HG03175 (cell line): Measurements from ENCODE around the gene ZMYND8.

Experiments used
- ATAC-seq: cut with Tn5 transposase; IDR thresholded peaks from one replicate; pipeline ENCODE4 v1.9.1; 2021; ENCODE audit warnings: mild to moderate bottlenecking, moderate library complexity; ENCODE audit not compliant: unreplicated experiment

The ZMYND8 gene

DNA sequence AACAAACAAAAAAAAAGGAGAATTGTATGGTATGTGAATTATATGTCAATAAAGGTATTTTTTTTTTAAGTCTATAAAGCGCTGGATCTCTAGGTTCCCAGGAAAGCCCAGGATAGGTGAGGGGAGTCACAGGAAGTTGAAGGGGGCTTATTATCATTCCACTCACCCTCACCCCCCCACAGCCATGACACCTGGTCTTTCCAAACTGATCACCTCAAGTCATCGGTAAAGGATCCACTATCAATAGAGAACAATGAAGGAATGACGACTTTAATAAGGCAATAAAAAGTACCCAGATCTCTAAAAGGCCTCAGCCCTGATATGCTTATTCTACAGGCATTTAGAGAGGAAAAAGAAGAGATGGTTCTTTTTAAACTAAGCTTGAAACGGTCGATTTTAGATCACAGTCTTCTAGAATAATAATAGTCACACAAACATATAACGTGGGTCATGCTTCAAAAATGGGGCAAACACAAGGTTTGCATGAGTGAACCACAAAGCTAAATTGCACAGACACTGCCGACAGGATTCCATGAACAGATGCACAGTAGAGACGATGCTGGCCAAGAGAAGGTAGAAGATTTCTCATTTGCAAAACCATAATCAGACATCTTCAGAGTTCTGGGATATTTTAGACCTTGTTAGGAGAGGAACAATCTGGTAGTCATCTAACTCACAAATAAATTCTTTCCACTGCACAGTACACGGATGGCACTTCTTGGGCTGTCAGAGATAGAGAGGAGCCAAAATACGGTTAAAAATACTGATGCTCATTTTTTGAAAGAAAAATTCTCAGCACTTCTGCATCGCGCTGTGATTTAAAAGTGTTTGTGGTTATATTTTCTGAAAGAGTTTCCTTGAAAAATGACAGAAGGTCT lies 21.0 kb downstream of the ZMYND8 start:
- ATAC-seq: no peak

DNA sequence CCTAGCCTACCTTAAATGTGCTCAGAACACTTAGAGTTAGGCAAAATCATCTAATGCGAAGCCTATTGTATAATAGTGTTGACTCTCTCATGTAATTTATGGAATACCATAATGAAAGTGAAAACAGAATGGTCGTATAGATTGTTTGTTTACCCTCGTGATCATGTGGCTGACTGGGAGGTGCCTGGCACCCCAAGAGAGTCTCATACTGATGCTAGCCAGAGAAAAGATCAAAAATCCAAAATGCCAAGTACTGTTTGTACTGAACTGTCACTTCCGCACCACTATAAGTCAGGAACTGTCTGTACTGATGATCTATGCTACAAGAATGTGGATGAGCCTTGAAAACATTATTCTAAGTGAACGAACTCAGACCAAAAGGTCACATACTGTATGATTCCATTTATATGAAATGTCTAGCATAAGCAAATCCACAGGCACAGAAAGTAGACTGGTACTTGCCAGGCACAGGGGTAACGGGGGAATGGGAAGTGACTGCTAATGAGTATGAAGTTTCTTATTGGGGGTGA lies 22.4 kb downstream of the ZMYND8 start:
- no peak for ATAC-seq

DNA sequence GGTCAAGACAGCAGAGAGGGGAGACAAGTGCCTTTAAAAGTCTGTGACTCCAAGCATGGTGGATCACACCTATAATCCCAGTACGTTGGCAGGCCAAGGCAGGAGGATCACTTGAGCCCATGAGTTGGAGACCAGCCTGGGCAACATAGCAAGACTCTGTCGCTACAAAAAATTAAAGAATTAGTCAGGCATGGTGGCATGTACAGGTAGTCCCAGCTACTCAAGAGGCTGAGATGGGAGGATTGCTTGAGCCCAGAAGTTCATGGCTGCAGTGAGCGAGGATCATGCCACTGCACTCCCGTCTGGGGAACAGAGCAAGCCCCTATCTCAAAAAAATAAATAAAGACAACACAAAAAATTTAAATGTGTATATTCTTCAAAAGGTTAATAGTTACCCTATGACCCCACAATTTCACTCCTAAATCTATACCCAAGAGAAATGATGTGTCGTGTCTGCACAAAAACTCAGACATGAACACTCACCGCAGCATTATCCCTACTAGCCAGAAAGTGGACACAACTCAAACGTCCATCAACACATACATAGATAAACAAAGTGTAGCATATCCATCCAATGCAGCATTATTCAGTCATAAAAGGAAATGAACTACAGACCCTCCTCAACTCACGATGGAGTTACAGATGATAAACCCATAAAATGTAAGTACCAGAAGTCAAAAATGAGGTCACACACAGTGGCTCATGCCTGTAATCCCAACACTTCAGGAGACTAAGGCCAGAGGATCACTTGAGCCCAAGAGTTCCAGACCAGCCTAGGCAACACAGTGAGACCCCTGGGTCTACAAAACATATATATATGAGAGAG lies 23.9 kb downstream of the ZMYND8 start:
- ATAC-seq: no peak

DNA sequence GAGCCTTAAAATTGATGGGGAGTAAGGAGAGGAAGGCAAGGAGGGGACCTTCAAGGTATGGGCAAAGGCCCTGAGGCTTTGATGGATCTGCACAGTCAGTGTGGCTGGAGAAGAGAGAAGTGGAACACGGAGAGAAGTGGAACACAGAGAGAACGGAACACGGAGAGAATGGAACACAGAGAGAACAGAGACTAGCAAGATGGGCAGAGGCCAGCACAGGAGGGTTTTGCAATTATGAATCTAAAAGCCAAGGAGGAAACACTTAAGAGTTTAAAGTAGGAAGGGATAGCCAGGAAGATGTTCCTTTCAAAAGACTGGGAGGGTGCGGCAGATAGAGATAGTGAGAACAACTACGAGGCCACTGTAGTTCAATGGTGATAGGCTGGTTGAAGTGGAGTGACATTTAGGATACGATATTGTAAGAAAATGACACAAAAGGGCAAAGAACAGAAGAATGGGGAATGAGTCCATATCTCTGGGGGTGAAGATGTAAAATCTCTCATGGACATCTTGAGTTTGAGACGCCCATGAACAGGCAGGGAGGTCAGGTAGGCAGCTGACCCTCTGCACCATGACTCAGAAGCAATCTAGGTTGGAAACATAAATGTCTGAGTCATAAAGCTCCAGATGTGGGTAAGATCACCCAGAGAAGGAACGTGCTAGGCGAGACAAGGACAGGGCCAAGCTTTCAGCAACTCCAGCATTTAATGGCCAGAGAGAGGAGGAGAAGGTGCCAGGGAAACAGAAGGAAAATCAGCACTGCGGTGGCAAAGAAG lies 25.4 kb downstream of the ZMYND8 start:
- no peak for ATAC-seq

DNA sequence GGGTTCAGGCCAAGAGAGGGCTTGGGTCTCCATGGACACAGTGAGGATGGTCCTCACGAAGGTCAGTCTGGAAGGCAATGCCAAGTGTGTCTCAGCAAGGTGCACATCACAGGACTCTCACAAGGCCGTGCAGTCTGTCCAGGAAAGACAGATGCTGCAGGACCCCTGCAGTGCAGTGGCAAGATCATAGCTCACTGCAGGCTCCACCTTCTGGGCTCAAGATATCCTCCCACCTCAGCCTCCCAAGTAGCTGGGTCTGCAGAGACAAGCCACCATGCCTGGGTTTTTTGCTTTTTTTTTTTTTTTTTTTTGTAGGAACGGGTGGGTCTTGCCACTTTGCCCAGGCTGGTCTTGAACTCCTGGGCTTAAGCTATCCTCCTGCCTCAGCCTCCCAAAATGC lies 26.4 kb downstream of the ZMYND8 start:
- ATAC-seq: no peak

DNA sequence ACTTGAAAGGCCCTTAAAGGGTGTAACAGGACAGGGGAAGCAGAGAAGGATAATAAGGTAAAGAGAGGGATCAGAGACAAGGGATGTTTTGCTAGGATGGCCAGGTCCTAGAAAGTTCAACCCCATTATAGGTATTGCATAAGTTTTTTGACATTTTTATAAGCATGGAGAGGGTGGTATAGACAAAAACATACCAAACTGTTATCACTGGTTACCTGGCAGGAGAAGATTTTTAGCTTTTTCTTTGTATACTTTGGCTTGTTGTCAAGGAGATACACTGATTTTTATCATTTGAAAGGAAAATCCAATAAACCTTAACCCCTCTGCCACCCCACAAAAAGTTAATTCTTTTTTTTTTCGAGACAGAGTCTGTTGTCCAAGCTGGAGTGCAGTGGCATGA lies 28.4 kb downstream of the ZMYND8 start:
- ATAC-seq: no peak

DNA sequence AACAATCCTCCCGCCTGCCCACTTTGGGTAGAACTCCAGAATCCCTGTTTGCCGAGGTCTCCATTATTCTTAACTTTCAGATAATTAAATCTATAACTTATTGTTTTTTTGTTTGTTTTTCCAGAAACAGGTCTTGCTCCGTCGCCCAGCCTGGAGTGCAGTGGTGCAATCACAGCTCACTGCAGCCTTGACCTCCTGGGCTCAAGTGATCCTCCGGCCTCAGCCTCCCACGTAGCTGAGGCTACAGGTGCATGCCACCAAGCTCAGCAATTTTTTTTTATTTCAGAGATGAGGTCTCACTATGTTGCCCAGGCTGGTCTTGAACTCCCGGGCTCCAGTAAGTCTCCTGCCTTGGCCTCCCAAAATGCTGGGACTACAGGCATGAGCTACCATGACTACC lies 28.8 kb downstream of the ZMYND8 start:
- no peak for ATAC-seq

DNA sequence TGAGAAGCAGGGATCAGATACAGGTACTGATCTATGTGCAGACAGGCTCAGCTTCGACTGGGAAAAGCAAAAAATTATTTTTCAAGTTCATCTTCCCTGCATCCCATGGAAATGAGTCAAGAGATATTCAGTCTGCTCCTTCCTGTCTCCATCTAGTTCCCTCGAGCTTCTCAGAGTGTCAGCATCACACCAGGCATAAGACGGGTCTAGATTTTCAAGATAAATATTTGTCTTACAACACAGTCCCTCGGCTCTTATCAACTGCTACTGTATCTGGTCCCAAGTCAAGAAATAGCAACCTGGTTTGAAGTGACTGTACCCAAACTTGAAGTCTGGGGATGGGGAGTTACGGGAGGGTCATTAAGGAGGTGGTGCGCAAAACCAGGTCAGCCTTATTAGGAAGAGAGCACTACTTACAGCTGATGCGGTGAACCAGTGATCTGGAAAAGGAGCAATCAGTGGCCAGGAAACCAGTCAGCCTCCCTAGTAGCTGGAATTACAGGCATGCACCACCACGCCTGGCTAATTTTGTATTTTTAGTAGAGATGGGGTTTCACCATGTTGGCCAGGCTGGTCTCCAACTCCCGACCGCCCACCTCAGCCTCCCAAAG lies 29.7 kb downstream of the ZMYND8 start:
- no peak for ATAC-seq

DNA sequence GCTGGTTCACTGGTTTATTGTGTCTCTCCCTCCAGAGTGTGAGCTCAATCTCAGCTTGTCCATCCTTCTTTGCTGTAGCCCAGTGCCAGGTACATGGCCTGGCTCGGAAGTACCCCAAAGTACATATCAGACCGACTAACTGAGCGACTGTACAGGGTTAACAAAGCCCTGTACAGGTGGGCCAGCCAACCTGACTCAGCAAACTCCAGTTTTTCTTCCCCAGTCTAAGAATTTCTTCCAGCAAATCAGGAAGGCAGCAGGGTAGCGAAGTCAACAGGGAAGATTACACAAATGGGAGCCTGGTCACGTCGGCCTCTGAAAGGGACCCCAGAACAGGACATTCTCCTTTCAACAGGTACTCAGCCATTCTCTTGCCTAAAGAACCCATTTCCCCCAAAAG lies 31.3 kb downstream of the ZMYND8 start:
- ATAC-seq: no peak

DNA sequence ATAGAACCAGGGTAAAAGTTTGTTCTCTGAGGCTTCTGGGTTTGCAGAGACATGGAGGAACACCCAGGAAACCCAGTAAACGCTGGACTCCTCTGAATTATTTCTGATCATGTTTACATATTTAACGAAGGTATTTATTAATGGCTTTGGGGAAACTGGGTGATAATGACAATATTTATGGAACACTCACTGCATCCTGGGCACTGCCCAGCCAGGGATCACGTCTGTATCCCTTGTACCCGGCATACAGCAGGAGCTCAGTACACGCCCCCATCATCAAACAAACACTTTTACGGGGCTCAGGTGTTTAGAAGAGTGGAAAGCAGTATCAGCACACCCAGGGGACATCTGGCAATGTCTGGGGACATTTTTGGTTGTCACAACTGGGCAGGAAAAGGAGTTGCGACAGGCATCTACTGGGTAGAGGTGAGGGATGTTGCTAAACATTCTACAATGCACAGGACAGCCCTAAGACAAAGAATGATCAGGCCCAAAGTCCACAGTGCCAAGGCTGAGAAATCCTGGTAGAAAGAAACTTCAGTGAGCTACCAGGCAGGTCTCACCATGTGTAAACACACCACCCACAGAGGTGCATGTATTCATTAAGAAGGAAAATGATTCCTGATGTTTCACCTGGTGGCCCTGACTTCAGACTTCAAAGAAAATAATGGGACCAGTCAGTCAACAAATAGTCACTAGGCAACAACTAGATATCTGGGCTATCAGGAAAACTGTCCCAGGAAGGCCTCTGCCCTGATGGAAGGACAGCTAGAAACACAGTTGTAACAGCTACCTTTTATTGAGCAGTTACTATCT lies 35.3 kb downstream of the ZMYND8 start:
- ATAC-seq: no peak

DNA sequence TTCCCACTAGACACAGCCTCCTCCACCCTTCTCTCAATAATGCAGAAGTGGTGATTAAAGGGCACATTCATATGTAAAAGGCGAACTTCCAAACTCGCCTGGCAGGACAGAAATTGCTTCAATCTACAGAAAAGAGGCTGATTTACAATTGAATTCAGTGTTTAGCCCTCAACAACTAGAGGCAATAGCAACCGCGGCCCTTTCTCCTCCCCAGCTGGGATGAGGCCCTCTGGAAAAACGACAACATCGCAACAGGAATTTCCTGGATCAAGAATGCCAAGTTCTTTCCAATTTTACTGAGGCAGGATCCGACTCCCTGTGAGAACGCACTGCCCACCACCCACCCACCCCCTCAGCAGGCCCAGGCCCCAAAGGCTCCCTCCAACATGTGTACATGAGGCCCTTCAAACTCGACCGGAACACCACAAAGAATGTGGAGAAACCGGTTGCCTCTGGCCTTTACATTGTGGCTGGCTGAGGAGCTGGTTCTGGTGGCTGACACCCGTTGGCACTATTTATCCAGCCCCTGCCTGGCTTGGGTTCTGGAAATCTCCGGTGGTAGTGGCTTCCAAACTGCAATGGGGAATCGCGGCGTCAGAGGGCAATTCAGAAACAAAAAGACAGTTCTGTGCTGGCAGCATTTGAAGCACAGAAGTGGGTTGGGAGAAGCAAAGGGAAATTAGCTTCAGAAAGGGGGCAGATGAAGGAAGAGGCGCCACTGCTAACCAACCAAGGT lies 36.8 kb downstream of the ZMYND8 start:
- no peak for ATAC-seq

DNA sequence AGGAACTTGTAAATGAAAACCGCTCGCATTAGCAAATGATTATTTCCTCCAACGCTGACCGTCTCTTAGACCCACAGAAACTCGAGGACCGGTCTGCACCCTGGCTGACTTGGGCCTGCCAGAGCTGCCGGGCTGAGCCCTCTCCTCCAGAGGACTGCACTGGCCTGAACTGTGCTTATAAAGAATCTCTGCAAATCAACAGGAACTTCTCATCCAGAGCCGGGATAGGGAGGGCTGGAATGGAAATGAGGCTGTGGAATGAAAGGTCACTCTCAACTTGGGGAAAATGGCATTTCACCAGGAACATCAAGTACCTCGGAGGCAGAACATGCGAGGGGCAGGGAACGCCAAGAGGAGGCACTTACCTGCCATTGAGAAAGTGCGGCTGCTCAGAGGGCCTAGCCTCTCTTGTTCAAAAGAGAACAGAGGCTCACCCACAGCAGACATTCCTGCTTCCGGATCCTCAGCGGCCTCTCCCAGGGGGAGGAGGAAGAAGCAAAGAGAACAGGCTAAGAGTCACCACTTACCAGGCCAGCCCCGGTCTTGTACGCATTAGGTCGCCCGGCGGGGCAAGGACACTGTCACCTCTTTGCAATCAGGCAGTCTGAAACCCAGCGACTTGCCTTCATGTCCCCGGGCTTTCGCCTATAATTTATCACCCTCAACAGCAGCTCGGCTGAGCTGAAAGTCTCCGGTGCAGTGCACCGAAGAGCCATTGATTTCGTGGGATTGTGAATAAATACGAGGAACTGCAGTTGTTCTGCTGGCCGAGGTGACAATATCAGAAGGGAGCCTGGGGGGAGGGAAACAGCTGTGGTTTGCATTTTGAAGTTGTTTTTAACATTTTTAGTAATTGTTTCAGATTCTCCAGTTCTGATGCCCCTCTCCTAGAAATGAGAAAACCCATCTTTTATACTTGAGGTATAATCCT lies 37.6 kb downstream of the ZMYND8 start:
- ATAC-seq: no peak

DNA sequence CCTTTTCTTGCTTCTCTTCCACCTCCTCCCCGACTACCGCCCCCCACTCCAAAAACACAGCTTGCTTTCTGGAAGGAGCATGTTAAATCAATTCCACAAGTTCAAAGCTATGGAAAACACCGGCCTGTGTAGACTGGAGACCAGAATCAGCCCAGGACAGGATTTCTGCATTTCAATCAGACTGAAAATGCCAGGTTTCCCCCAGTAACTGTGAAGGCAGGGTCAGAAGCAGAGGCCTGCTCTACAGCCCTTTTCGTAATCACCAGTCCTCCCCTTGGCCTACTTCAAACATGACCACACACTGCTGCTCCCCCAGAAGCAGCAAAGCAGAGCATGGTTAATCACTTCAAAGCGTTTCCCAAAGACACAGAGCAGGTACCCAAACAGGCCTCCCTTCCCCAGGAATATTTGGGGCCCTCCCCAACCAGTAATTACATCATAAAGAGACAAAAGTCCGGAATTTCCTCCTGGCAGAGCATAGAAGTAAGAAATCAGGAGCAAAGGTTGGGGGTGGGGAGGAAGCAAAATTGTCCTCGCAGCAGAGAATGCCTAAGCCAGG lies 38.4 kb downstream of the ZMYND8 start:
- no peak for ATAC-seq

DNA sequence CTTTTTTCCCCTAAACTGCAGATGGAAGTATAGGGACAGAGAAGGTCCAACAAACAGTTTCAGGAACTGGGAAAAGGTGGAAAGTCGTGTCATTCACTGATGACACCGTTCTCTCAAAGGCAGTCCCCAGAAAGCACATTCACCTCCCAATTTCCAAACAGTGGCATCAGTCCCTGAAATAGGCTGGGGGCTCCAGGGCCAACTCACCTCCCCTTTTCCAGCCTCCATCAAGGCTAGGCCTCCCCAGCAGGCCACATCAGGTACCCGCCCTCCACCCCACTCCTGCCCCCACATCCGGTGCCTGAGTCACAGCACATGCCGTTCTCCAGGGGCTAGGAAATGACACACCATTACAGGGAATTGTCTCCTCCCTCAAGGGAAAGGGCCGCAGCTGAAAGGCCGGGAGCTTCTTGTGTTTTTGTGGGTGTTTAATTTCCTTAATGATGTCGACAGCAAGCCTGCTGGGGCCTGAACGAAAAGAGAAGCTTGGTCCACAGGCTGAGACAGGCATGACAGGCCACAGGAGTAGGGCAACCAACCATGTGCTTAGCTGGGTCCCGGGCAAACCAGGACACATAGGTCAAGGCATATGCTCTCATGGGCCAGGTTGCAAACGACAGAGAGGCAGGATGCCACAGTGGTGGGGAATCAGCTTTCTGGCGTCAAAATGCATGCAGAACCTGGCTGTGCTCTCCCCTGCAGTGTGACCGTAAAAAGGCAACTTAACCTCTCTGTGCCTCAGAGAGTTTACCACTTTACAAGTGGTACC lies 39.2 kb downstream of the ZMYND8 start:
- no peak for ATAC-seq

DNA sequence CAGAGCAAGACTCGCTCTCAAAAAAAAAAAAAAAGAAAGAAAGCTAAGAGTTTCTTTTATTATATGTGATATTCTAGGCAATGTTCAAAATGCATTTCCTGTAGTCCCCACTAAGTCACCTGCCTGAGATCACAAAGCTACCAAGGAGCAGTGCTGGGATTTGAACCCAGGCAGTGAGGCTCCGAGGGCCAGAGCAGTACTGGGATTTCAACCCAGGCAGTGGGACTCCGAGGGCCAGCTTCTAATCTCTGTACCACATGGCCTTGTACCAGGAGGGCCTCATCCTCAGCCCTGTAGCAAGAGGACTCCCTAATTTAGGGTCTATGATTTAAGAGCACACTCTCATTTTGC lies 39.7 kb downstream of the ZMYND8 start:
- no peak for ATAC-seq

DNA sequence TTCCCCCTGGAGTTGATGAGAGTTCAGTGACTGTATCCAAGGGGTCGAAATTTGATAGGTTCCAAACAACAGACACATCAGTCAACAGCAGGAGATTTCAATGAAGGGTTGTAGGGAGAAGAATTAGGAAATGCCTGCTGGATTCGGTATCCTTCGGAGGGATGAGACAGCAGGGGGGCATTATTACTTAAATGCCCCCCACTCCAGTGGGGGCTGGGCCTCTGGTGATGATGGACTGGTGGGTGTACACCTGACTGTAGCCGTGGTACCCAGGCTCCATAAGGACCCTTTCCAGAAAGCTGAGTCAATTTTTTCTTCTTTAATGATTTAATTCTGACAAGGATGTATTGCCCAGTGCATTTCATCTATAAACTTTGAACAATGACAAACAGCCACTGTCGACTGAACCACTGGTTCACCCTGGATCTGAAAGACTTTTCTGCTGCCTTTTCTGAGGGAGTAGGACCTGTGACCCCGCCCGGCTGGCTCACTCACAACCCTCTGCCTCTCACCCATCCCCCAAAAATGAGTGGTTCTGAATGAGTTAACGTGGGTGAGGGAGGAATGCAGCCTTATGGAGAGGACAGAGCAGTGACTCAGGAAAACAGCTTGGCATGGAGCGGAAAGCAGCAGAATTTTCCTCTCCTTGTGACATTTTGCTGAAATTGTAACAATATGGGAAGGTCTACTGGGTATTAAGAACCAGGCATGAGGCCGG lies 41.0 kb downstream of the ZMYND8 start:
- no peak for ATAC-seq
